ENCODE measurements around the gene RRP9.

DNA sequence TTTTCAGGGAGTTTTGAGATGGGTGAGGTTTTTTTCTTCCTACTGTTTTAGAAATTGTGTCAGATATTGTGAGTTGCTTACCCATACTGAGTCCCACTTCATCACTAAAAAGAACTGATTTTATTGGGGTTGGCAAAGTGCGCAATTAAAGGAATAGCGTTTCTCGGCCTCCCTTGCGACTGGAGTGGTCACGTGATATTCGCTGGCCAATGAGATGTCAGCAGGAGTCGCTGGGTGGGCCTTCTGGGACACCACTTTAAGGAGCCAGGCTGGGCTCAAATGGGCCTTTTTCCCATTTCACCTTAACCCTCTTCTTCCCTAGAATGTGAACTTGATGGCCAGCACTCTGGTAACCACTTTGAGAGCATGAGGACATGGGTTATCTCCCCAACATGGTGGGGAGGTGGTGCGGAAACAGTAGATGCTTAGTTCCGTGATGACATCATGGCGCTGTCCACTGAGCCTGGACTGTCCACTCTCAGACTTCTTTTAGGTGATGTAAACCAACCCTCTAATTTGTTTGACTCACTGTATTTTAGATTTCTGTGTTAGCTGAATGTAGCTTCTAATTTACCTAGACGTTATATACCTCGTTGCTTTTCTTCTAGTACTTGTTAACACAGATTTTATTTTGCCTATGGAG is 53.1 kb downstream of the RRP9 start:
- TF ChIP-seq, protein P1, sequence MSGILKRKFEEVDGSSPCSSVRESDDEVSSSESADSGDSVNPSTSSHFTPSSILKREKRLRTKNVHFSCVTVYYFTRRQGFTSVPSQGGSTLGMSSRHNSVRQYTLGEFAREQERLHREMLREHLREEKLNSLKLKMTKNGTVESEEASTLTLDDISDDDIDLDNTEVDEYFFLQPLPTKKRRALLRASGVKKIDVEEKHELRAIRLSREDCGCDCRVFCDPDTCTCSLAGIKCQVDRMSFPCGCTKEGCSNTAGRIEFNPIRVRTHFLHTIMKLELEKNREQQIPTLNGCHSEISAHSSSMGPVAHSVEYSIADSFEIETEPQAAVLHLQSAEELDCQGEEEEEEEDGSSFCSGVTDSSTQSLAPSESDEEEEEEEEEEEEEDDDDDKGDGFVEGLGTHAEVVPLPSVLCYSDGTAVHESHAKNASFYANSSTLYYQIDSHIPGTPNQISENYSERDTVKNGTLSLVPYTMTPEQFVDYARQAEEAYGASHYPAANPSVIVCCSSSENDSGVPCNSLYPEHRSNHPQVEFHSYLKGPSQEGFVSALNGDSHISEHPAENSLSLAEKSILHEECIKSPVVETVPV (CRISPR knock-in tag; IDR thresholded peaks at IDR 0.05) = no peak
- TF ChIP-seq ZFP30 (CRISPR knock-in tag; IDR thresholded peaks at IDR 0.05) (no peak), ARNTL (CRISPR knock-in tag; IDR thresholded peaks at IDR 0.05; ENCODE audit: borderline replicate concordance, low read depth) (no peak), ZNF8 (CRISPR knock-in tag; IDR thresholded peaks at IDR 0.05) (no peak), ZC3H10 (CRISPR knock-in tag; IDR thresholded peaks at IDR 0.05) (no peak), RARB (CRISPR knock-in tag; IDR thresholded peaks at IDR 0.05) (no peak), ZNF70 (CRISPR knock-in tag; IDR thresholded peaks at IDR 0.05) (no peak), TCF4 (CRISPR knock-in tag; IDR thresholded peaks at IDR 0.05; ENCODE audit: borderline replicate concordance) (no peak), TOX (CRISPR knock-in tag; IDR thresholded peaks at IDR 0.05; ENCODE audit: borderline replicate concordance) (no peak)
- TF ChIP-seq, protein P2, sequence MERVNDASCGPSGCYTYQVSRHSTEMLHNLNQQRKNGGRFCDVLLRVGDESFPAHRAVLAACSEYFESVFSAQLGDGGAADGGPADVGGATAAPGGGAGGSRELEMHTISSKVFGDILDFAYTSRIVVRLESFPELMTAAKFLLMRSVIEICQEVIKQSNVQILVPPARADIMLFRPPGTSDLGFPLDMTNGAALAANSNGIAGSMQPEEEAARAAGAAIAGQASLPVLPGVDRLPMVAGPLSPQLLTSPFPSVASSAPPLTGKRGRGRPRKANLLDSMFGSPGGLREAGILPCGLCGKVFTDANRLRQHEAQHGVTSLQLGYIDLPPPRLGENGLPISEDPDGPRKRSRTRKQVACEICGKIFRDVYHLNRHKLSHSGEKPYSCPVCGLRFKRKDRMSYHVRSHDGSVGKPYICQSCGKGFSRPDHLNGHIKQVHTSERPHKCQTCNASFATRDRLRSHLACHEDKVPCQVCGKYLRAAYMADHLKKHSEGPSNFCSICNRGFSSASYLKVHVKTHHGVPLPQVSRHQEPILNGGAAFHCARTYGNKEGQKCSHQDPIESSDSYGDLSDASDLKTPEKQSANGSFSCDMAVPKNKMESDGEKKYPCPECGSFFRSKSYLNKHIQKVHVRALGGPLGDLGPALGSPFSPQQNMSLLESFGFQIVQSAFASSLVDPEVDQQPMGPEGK (CRISPR knock-in tag; IDR thresholded peaks at IDR 0.05; ENCODE audit: borderline replicate concordance) = no peak
- TF ChIP-seq, protein P3, sequence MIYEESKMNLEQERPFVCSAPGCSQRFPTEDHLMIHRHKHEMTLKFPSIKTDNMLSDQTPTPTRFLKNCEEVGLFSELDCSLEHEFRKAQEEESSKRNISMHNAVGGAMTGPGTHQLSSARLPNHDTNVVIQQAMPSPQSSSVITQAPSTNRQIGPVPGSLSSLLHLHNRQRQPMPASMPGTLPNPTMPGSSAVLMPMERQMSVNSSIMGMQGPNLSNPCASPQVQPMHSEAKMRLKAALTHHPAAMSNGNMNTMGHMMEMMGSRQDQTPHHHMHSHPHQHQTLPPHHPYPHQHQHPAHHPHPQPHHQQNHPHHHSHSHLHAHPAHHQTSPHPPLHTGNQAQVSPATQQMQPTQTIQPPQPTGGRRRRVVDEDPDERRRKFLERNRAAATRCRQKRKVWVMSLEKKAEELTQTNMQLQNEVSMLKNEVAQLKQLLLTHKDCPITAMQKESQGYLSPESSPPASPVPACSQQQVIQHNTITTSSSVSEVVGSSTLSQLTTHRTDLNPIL (CRISPR knock-in tag; IDR thresholded peaks at IDR 0.05; ENCODE audit: low read depth) = no peak
- TF ChIP-seq, protein P4, sequence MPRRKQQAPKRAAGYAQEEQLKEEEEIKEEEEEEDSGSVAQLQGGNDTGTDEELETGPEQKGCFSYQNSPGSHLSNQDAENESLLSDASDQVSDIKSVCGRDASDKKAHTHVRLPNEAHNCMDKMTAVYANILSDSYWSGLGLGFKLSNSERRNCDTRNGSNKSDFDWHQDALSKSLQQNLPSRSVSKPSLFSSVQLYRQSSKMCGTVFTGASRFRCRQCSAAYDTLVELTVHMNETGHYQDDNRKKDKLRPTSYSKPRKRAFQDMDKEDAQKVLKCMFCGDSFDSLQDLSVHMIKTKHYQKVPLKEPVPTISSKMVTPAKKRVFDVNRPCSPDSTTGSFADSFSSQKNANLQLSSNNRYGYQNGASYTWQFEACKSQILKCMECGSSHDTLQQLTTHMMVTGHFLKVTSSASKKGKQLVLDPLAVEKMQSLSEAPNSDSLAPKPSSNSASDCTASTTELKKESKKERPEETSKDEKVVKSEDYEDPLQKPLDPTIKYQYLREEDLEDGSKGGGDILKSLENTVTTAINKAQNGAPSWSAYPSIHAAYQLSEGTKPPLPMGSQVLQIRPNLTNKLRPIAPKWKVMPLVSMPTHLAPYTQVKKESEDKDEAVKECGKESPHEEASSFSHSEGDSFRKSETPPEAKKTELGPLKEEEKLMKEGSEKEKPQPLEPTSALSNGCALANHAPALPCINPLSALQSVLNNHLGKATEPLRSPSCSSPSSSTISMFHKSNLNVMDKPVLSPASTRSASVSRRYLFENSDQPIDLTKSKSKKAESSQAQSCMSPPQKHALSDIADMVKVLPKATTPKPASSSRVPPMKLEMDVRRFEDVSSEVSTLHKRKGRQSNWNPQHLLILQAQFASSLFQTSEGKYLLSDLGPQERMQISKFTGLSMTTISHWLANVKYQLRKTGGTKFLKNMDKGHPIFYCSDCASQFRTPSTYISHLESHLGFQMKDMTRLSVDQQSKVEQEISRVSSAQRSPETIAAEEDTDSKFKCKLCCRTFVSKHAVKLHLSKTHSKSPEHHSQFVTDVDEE (CRISPR knock-in tag; IDR thresholded peaks at IDR 0.05) = no peak
